Stimulated activated CD8-positive, alpha-beta memory T cell treated with anti-CD3 and anti-CD28 coated beads, Interleukin-7, amount 100 ng/mL, for 24 hours (primary cell): ENCODE results near the gene PLEKHA4.
A peak's percentile ranks its signal among the peaks of the same experiment; 100 is the strongest.
"Not testable (repeated sequence)": the region's sequence is repeated elsewhere in the genome, so short reads cannot be mapped to it uniquely, and the experiment has no call there.

Source experiments
- DNase-seq: peaks from one replicate; pipeline ENCODE4 v3.0.0-alpha.2; 2020; ENCODE audit warnings: low read depth

Gene PLEKHA4, protein sequence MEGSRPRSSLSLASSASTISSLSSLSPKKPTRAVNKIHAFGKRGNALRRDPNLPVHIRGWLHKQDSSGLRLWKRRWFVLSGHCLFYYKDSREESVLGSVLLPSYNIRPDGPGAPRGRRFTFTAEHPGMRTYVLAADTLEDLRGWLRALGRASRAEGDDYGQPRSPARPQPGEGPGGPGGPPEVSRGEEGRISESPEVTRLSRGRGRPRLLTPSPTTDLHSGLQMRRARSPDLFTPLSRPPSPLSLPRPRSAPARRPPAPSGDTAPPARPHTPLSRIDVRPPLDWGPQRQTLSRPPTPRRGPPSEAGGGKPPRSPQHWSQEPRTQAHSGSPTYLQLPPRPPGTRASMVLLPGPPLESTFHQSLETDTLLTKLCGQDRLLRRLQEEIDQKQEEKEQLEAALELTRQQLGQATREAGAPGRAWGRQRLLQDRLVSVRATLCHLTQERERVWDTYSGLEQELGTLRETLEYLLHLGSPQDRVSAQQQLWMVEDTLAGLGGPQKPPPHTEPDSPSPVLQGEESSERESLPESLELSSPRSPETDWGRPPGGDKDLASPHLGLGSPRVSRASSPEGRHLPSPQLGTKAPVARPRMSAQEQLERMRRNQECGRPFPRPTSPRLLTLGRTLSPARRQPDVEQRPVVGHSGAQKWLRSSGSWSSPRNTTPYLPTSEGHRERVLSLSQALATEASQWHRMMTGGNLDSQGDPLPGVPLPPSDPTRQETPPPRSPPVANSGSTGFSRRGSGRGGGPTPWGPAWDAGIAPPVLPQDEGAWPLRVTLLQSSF

GRCh38 chr19:48868114-48868886 is at the start of gene PLEKHA4:
Gene PLEKHA4 (minus strand): TSS chr19:48868617. CDS start chr19:48867620, 997 bp downstream.
- no peak for DNase-seq

DNA sequence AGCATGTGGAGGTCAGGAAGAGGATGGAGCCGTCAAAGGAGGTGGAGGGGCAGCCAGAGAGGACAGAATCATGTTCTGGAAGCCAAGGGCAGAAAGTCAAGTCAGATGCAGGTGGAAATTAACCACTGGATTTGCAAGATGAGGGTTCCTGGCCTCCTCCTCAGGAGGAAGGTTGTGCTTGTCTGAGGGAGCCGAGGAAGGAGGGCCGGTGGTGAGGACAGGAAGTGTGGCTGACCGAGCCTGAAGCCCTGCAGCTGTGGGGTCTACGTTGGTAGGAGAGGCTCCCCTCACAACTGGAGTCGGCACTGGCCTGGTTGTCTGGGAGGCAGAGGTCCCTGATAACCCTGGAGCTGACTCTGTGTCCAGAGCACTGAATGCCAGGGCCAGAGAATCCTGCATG is 49.7 kb upstream of the PLEKHA4 start:
- no peak for DNase-seq

- no peak for DNase-seq
These were observed 47.3 kb upstream of the PLEKHA4 start for GRCh38 chr19:48915757-48916156.

- DNase-seq, result no peak
These were observed 45.8 kb upstream of the PLEKHA4 start for GRCh38 chr19:48914181-48914580.

DNA sequence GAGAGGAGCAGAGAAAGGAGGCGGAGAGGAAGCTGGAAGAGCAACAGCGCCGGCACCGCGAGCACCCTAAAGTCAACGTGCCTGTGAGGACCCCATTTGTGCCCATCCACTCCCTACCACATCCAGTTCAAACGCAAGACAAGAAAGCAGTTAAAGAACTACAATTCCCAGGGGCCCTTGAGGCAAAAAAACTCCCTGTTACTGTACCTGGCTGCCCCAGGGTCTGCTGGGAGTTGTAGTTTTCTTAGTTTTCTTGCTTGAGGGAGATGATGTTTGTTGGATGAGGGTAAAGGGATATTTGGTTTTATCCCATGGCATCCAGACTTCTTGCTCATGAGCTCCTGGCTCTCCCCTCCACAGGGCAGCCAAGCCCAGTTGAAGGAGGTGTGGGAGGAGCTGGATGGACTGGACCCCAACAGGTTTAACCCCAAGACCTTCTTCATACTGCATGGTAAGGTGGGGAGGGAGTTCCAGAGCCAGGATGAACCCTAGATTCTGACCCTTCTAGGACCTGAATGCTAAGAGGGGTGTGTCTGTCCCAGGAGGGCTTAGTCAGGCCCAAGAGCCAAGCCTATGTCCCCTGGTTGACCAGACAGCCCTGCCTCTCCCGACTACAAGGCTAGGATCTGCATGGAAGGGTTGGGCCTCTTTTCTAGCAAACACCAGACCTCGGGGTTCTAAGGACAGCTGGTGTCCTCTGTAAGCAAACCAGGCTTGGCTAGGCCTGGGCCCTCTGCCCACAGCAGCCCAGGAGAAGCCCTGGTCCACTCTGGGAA is 44.9 kb upstream of the PLEKHA4 start:
- DNase-seq, result no peak

DNA sequence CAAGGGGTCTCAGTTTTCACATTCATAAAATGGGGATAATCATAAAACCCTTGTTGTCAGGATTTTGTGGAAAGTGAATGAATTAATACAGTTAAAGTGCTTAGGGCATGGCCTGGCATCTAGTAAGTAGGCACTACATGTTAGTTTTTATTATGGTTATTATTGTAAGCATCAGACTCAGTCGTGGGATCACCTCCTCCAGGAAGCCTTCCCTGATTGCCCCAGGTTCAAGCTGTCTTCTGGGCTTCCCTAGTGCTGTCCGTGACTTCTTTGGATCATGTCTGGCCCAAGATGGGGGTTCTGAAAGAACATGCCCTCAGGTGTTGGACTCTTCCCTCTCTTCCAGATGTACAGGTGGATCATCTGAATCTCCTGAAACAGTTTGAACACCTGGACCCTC is 42.4 kb upstream of the PLEKHA4 start:
- no peak for DNase-seq

DNA sequence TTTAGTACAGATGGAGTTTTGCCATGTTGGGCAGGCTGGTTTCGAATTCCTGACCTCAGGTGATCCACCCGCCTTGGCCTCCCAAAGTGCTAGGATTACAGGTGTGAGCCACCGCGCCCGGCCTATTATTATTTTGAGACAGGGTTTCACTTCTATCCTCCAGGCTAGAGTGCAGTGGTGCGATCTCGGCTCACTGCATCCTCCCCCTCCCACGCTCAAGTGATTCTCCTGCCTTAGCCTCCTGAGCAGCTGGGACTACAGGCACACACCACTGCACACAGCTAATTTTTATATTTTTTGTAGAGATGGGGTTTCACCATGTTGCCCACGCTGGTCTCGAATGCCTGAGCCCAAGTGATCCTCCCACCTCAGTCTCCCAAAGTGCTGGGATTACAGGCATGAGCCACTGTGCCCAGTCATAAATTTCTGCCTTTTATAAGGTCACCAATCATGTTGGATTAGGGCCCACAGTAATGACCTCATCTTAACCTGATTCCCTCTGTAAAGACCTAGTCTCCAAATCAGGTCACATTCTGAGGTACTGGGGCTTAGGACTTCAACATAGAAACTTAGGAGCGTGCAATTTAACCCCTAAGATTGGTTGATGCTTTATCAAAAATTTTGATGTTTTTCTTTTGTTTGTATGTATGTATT is 41.1 kb upstream of the PLEKHA4 start:
- not testable (repeated sequence) for DNase-seq

- no peak for DNase-seq
These were observed 39.3 kb upstream of the PLEKHA4 start for GRCh38 chr19:48907671-48908070.

DNA sequence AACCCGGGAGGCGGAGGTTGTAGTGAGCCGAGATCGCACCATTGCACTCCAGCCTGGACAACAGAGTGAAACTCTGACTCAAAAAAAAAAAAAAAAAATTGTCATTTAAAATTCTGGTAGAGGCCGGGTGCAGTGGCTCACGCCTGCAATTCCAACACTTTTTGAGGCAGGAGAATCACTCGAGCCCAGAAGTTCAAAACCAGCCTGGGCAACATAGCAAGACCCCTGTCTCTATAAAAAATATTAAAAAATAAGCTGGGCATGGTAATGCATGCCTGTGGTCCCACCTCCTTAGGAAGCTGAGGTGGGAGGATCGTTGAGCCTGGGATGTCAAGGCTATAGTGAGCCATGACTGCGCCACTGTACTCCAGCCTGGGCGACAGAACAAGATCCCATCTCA is 37.9 kb upstream of the PLEKHA4 start:
- DNase-seq, result no peak

DNA sequence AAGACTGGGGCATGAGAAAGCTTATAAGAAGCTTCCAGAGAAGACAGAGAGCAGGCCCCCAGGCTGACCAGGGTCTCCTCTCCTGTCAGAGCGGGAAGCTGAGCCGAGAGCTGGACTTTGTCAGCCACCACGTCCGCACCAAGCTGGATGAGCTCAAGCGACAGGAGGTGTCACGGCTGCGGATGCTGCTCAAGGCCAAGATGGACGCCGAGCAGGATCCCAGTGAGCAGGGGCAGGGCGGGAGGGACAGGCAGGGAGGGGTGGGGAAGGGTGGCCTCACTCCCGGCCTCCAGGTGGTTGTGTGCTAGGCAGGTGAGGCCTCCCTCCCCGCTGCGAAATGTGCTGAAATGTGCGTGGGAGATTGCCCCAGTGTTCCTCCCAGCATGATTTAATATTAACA is 37.2 kb upstream of the PLEKHA4 start:
- DNase-seq, result no peak

GRCh38 chr19:48903788-48904187 is 35.4 kb upstream of the PLEKHA4 start:
- DNase-seq, result not testable (repeated sequence)

DNA sequence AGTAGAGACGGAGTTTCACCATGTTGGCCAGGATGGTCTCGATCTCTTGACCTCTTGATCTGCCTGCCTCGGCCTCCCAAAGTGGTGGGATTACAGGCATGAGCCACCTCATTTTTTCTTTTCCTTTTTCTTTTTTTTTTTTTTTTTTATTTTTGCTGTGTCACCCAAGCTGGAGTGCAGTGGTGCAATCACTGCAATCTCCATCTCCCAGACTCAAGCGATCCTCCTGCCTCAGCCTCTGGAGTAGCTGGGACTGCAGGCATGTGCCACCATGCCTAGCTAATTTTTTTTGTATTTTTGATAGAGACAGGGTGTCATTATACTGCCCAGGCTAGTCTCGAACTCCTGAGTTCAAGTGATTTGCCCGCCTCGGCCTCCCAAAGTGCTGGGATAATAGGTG is 33.9 kb upstream of the PLEKHA4 start:
- not testable (repeated sequence) for DNase-seq

- DNase-seq, result no peak
These were observed 32.3 kb upstream of the PLEKHA4 start for GRCh38 chr19:48900477-48901406.

DNA sequence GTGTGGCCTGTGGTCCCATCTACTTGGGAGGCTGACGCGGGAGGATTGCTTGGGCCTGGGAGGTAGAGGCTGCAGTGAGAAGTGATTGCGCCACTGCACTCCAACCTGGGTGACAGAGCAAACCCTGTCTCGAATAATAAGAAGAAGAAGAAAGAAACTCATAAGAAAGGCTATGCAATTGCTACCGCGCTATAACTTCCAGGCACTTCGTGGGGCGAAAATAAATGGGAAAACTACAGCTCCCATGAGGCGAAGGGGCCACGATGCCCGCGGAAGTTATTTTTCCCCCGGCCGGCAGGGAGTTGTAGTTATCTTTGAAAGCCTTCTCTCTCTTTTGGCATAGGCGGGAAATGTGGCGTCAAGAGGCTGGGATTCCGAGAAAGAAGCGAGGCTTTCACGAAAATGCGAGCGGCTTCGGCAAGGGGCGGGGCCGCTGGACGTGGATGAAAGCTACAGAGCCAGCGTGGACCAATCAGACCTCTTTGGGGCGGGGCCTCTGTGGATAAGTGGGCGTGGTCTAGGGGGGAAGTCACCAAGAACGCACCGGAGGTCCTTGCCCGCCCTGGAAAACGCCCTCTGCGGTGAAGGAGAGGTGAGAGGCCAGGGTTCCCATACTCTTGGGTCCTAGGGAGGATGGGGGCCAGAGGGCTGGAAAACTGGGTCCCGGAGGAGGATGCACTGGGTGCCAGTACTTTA is 31.5 kb upstream of the PLEKHA4 start, which contains the start of gene NUCB1:
Gene NUCB1 (plus strand): TSS at position 532 of the 696 bp plus-strand sequence. CDS start 485 bp downstream, outside the sequence.
- DNase-seq, result peak; percentile 99

DNA sequence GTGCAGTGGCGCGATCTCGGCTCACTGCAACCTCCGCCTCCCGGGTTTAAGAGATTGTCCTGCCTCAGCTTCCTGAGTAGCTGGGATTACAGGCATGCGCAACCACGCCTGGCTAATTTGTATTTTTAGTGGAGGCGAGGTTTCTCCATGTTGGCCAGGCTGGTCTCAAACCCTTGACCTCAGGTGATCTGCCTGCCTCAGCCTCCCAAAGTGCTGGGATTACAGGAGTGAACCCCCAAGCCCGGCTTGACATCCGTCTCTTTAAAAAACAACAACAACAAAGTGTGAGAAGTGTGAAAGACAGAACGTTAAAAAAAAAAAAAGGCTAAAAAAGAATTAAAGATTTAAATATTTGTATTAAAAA is 31.0 kb upstream of the PLEKHA4 start:
- not testable (repeated sequence) for DNase-seq

DNA sequence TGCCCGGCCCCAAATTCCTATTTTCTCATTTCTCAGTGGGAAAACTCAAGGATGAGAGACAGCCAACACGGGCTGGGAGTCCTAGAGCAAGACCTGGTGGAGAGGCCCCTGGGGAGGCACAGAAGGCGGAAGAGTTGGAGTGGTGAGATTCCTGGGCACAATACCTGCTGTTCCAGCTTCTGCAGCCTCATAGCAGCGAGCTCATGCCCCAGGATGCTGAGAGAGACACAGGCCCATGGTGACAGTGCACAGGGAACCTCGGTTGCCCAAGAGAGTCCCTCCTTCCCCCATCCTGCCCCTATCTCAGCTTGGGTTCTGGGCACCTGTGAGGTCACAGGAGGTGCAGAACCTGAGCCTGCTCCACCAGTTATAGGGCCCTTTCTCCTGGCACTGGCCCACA is 28.8 kb upstream of the PLEKHA4 start:
- no peak for DNase-seq

GRCh38 chr19:48896191-48896720 is 27.8 kb upstream of the PLEKHA4 start:
- no peak for DNase-seq

- no peak for DNase-seq
These were observed 26.8 kb upstream of the PLEKHA4 start for GRCh38 chr19:48895226-48895625.

- no peak for DNase-seq
These were observed 22.1 kb upstream of the PLEKHA4 start for GRCh38 chr19:48890551-48890950.
